SK-N-MC (cell line): ENCODE measurements around the gene ASTL.
A peak's percentile ranks its signal among the peaks of the same experiment; 100 is the strongest.

Source experiments
- EZH2 ChIP-seq: fragments of 200-600 bp; sonication (generic); IDR thresholded peaks from one replicate; pipeline ENCODE4 v1.6.1; 2017; ENCODE audit warnings: antibody characterized with exemption
- POLR2AphosphoS5 ChIP-seq: IDR thresholded peaks from 2 replicates; pipeline ENCODE4 v1.6.1; 2012; ENCODE audit warnings: mild to moderate bottlenecking, low read depth, low read length, borderline replicate concordance

DNA sequence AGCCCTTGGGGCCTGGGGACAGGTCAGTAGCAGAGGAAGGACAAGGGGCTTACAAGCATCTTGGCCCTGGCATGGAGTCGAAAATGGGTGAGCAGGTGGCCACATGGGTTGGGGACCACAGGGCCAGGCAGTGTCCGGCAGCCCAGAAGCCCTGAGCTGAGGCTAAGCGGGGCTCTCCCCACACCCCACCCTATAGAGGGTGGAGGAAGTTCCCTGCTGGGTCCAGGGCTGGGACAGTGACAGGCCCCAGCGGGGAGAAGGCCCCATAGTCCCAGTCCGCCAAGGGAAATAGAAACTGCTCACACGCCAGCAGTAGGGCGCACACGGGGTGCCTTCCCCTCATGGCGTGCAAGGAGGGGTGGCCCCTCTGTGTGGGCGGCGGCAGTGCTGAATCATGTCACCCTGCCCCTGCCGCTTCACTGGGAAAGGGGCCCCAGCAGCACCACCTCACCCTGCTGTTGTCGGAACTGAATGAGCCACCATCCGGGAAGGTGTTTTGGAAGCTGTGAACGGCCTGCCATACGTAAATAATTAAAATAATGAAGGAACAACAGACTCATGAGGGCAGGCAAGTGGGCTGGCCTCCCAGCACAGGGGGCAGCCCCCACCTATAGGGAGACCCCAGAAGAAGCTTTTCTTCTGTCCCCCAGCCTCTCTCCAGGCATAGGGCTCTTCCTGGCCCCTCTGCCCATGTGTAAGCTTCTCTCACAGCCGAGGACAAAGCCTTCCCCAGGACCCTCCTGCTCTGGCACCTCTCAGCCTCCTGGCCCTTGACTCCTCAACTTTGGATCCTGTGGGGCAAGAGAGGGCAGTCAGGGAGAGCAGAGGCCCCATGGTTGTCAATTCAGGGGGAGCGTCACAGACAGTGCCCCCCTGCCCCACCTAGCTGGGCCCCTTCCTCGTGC lies 19.6 kb upstream of the ASTL start:
- TF ChIP-seq POLR2AphosphoS5 (peak; percentile 58), EZH2 (no peak)
